Type B pancreatic cell (in vitro differentiated cells): ENCODE data around the gene ANKS6. TPM values are rescaled to one million over a fixed set of nuclear protein-coding genes. Genes with fewer than 3 reads are reported as not detected.

Experiments used
- DNase-seq: peaks from one replicate; pipeline ENCODE4 v3.0.0; 2021; ENCODE audit warnings: mixed read lengths; ENCODE audit not compliant: unreplicated experiment; ENCODE audit errors: extremely low spot score
- H3K27ac Mint-ChIP-seq: 2 replicates; pipeline ENCODE4 v1.8.0; 2021; ENCODE audit warnings: mild to moderate bottlenecking, mixed read lengths
- H3K27me3 Mint-ChIP-seq: 2 replicates; pipeline ENCODE4 v1.8.0; 2021; ENCODE audit warnings: mixed read lengths
- H3K36me3 Mint-ChIP-seq: 2 replicates; pipeline ENCODE4 v1.8.0; 2021; ENCODE audit warnings: mixed read lengths
- H3K4me1 Mint-ChIP-seq: one replicate; pipeline ENCODE4 v1.8.0; 2021; ENCODE audit warnings: mixed read lengths; ENCODE audit not compliant: unreplicated experiment
- H3K4me3 Mint-ChIP-seq: 2 replicates; pipeline ENCODE4 v1.8.0; 2021; ENCODE audit warnings: mild to moderate bottlenecking, mixed read lengths
- H3K9me3 Mint-ChIP-seq: 2 replicates; pipeline ENCODE4 v1.8.0; 2021; ENCODE audit warnings: mixed read lengths
- CTCF ChIP-seq: fragments of 200-600 bp; sonication (generic); conservative IDR thresholded peaks from 2 replicates; pipeline ENCODE4 v1.5.0; 2021; ENCODE audit warnings: antibody characterized with exemption, mild to moderate bottlenecking
- total RNA-seq: library from RNA; stranded (reverse); gene quantifications from 2 replicates; pipeline ENCODE4 v1.2.1, GENCODE V29; 2021; ENCODE audit warnings: low replicate concordance

The ANKS6 gene
- total RNA-seq, 1 donor from 2014 or later, result 32.2 TPM

DNA sequence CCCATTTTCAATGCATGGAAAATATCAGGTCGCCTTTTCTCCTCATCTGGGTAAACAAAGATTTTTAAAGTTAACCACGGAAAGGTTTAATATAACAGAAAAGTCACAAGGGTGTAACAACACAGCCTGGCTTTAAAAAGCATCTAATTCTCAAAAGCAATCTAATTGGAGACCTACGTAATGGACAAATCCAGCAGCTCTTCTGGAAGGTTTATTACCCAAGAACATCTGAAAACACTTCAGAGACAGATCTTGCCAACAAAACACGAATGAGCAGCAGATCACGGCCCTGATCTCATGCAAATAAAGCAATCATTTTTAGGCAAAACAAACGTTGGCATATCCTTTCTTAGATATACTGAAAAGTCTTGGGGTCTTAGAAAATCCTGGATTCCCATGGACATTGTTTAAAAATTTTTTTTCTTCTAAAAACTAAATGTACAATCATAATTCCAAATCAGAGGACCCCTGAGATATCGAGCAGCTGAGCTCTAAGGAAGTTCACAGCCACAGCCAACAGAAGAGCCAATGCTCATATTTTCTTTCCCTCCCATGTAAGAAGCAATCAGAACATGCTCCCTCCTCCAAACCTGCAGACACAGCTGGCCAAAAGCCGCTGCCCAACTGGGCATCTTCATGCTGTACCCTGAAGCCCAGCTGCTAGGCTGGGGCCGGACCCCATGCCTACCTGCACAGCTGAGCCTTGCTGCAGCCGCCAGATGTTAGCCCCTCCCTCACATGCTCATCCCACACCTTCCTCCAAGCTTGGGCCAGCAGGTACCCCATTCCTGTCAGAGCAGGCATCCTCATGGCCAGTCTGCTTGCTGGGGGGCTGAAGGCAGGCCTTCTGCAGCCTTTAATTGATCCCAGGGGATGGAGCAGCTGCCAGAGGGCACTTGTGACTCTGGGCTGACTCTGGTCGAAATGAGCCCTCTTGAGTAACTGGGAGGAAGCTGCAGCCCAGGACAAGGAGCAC lies 11.2 kb downstream of the ANKS6 start:
- TF ChIP-seq CTCF, result no peak
- Mint-ChIP-seq H3K36me3 (peaks cover 26% of the 10 kb centered on the region), H3K4me3 (no peak overlapping the region), H3K27me3 (no peaks in the 10 kb centered on the region), H3K9me3 (peaks cover 4% of the 10 kb centered on the region), H3K4me1 (peaks cover 6% of the 10 kb centered on the region), H3K27ac (no peak overlapping the region)
- peak; percentile 62 for DNase-seq

DNA sequence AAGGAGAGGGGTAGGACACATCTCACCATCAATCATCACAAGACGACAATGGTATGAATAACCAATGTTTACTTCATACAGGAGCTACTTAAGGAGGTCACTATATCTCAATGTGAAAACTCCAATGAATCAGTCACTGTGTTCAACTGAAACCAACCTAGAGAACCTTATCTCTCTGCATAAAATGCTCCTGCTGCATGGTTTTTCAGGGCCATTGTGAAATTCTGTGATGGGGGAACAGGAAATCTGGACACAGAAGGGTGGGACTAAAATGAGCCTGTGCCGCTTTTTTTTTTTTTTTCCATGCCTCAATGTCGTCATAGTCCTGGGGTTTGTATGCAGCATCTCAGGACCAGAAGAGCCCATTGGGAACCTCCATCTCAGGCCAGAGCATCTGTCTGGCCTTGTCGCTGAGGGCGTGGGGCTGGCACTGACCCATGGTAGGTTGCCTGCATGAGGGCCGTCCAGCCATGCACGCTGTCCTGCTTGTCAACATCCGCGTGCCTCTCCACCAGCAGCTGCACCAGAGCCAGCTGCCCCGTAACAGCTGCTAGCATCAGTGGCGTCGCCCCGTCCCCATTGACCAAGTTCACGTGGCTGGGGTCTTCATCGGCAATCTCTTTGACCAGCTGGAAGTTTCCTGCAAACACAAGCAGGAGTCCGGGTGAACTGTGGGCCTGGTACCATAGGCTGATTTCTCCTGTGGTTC lies 12.7 kb downstream of the ANKS6 start:
- Mint-ChIP-seq H3K27me3 (no peaks in the 10 kb centered on the region), H3K4me1 (peaks cover 12% of the 10 kb centered on the region), H3K9me3 (peaks cover 4% of the 10 kb centered on the region), H3K27ac (no peak overlapping the region), H3K4me3 (no peak overlapping the region), H3K36me3 (peaks cover 21% of the 10 kb centered on the region)
- TF ChIP-seq CTCF, result no peak
- peak; percentile 45 for DNase-seq

DNA sequence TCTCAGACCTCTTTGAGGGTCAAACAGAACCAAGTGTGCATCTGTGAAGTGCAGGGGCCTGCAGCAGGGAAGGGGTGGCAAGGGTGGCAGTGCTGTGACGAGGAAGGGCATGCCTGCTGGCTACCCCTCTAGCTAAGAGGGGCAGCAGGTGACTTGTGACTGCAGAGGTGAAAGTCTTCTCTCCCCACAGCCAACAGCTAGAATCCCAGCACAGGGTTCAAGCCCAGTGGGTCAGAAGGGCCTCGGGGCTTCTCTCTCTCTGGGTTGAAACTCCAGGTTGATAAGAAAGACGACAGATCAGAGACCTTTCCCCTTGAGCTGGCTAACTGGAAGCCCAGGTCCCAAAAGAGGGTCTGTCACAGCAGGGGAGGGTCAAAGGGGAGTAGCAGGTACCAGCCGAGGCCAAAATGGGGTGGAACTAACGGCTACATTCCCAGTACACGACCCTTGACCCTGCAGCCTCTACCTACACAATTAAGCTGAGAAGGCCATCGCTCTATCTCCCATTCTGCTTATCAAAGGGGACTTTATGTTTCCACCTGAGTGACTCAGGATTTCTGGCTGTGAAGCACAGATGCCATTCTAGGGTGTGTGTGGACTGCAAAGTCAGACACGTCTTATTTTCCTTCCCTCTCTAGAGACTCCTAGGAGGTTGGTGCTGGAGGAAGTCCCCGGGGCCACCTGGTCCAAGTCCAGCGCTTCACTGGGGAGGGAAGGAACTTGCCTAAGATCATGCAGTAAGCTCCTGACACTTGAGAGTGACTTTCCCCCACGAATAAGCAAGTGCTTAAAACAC lies 14.6 kb downstream of the ANKS6 start:
- no peak for DNase-seq
- Mint-ChIP-seq H3K27ac (peak overlapping the region; percentile 98), H3K36me3 (peaks cover 16% of the 10 kb centered on the region)

GRCh38 chr9:98780059-98780749 lies 16.2 kb downstream of the ANKS6 start:
- Mint-ChIP-seq H3K9me3 (peaks cover 4% of the 10 kb centered on the region), H3K36me3 (peaks cover 18% of the 10 kb centered on the region), H3K4me1 (peaks cover 14% of the 10 kb centered on the region), H3K27me3 (no peaks in the 10 kb centered on the region), H3K4me3 (no peak overlapping the region), H3K27ac (peak overlapping the region; percentile 36)
- TF ChIP-seq CTCF, result no peak
- DNase-seq, result no peak

More for the DNA sequence above, 14.6 kb downstream of the ANKS6 start:
- Mint-ChIP-seq H3K9me3 (peaks cover 4% of the 10 kb centered on the region), H3K4me1 (peaks cover 14% of the 10 kb centered on the region), H3K4me3 (peak overlapping the region; percentile 51), H3K27me3 (no peaks in the 10 kb centered on the region)
- TF ChIP-seq CTCF, result no peak
